HepG2 (cell line): ENCODE measurements around the gene NOP14. TPM values are rescaled to one million over a fixed set of nuclear protein-coding genes. Genes with fewer than 3 reads are reported as not detected.

Experiments
- DMTF1 ChIP-seq: sonication (generic); formaldehyde crosslinking; IDR thresholded peaks from 2 replicates; pipeline ENCODE4 v1.4.0; 2020; ENCODE audit warnings: mild to moderate bottlenecking, missing genetic modification reagents
- GTF3A ChIP-seq: sonication (generic); formaldehyde crosslinking; conservative IDR thresholded peaks from 2 replicates; pipeline ENCODE4 v1.4.0; 2020; ENCODE audit warnings: mild to moderate bottlenecking, missing genetic modification reagents
- NFE2L1 ChIP-seq: sonication (generic); formaldehyde crosslinking; IDR thresholded peaks from 2 replicates; pipeline ENCODE4 v1.4.0; 2020; ENCODE audit warnings: missing genetic modification reagents, mild to moderate bottlenecking, borderline replicate concordance
- PHF21A ChIP-seq: sonication (generic); formaldehyde crosslinking; IDR thresholded peaks from 2 replicates; pipeline ENCODE4 v1.5.0; 2020; ENCODE audit warnings: mild to moderate bottlenecking, missing genetic modification reagents
- PITX1 ChIP-seq: sonication (generic); formaldehyde crosslinking; IDR thresholded peaks from 2 replicates; pipeline ENCODE4 v1.5.1; 2020; ENCODE audit warnings: mild to moderate bottlenecking, missing genetic modification reagents
- RORA ChIP-seq: sonication (generic); formaldehyde crosslinking; IDR thresholded peaks from 2 replicates; pipeline ENCODE4 v1.5.0; 2020; ENCODE audit warnings: mild to moderate bottlenecking, missing genetic modification reagents, moderate library complexity
- SMAD3 ChIP-seq: sonication (generic); formaldehyde crosslinking; IDR thresholded peaks from 2 replicates; pipeline ENCODE4 v1.4.0; 2020; ENCODE audit warnings: missing genetic modification reagents
- ZBTB26 ChIP-seq: IDR thresholded peaks from 2 replicates; pipeline ENCODE4 v1.6.1; 2016; ENCODE audit warnings: missing compliant biosample characterization, missing genetic modification reagents, borderline replicate concordance
- ZEB1 ChIP-seq: IDR thresholded peaks from 2 replicates; pipeline ENCODE4 v1.6.1; 2012; ENCODE audit warnings: mild to moderate bottlenecking, low read depth, inconsistent platforms; ENCODE audit not compliant: insufficient replicate concordance
- ZFP36L1 ChIP-seq: sonication (generic); formaldehyde crosslinking; IDR thresholded peaks from 2 replicates; pipeline ENCODE4 v1.8.0; 2022; ENCODE audit warnings: mild to moderate bottlenecking, missing genetic modification reagents, moderate library complexity
- ZNF280D ChIP-seq: sonication (generic); formaldehyde crosslinking; IDR thresholded peaks from 2 replicates; pipeline ENCODE4 v1.5.1; 2020; ENCODE audit warnings: mild to moderate bottlenecking, missing genetic modification reagents
- ZNF570 ChIP-seq: sonication (generic); formaldehyde crosslinking; IDR thresholded peaks from 2 replicates; pipeline ENCODE4 v1.4.0; 2020; ENCODE audit warnings: mild to moderate bottlenecking, missing genetic modification reagents, borderline replicate concordance
- ZNF781 ChIP-seq: sonication (generic); formaldehyde crosslinking; IDR thresholded peaks from 2 replicates; pipeline ENCODE4 v1.5.1; 2020; ENCODE audit warnings: borderline replicate concordance, mild to moderate bottlenecking, missing genetic modification reagents; ENCODE audit errors: not compliant biosample characterization
- ZNF83 ChIP-seq: sonication (generic); formaldehyde crosslinking; IDR thresholded peaks from 2 replicates; pipeline ENCODE4 v1.4.0; 2020; ENCODE audit warnings: missing genetic modification reagents, mild to moderate bottlenecking, borderline replicate concordance
- ZSCAN5A ChIP-seq: sonication (generic); formaldehyde crosslinking; IDR thresholded peaks from 2 replicates; pipeline ENCODE4 v1.8.0; 2022; ENCODE audit warnings: mild to moderate bottlenecking, missing genetic modification reagents, borderline replicate concordance
- polyA plus RNA-seq, 8 experiments: library from polyadenylated mRNA; depleted of rRNA in 3 of 8; stranded (reverse) in 7 of 8; unstranded in 1 of 8; fragments of >200 nt; fragmentation: Illumina TruSeq in 4 of 8; extraction: Trizol in 4 of 8; gene quantifications; 2 replicates each; pipeline versions ENCODE4 v1.2.1 to v1.2.3, GENCODE V29; 2011 to 2016; ENCODE audit warnings: low read depth in 4 of 8, missing spikeins in 1 of 8, mixed read lengths in 1 of 8; ENCODE audit not compliant: insufficient read depth in 1 of 8
- total RNA-seq, 5 experiments: library from RNA; depleted of rRNA; stranded (reverse); fragments of >200 nt; fragmentation: Illumina TruSeq; extraction: Trizol; gene quantifications; 2 replicates each; pipeline ENCODE4 v1.2.3, GENCODE V29; 2016; ENCODE audit warnings: low read depth in 1 of 5
- TF ChIP-seq, protein P1 (sequence below): sonication (generic); formaldehyde crosslinking; IDR thresholded peaks from 2 replicates; pipeline ENCODE4 v1.4.0; 2020; ENCODE audit warnings: mild to moderate bottlenecking, missing genetic modification reagents, borderline replicate concordance
- TF ChIP-seq, protein P2 (sequence below): sonication (generic); formaldehyde crosslinking; IDR thresholded peaks from 2 replicates; pipeline ENCODE4 v1.5.0; 2020; ENCODE audit warnings: missing genetic modification reagents

NOP14 gene
- total and polyA plus RNA-seq, 2 of the 13 experiments (the other 11 are each of a cell fraction or from before 2014, with no cell fraction given): 6.9 to 47.9 TPM

GRCh38 chr4:2962614-2963174 lies 512 bp downstream of the NOP14 start (continued):
- TF ChIP-seq ZBTB26 (CRISPR knock-in tag) (no peak), NFE2L1 (CRISPR knock-in tag) (0 out of 2 replicates have a peak, but pooled peaks have one; percentile 62), RORA (CRISPR knock-in tag) (0 out of 2 replicates have a peak, but pooled peaks have one; percentile 41), PITX1 (CRISPR knock-in tag) (no peak), ZFP36L1 (CRISPR knock-in tag) (no peak), ZEB1 (no peak), ZNF570 (CRISPR knock-in tag) (0 out of 2 replicates have a peak, but pooled peaks have one; percentile 74), DMTF1 (CRISPR knock-in tag) (no peak; the same call in 1 of the 2 replicates), ZSCAN5A (CRISPR knock-in tag) (no peak), SMAD3 (CRISPR knock-in tag) (no peak), ZNF280D (CRISPR knock-in tag) (0 out of 2 replicates have a peak, but pooled peaks have one; percentile 6), ZNF781 (CRISPR knock-in tag) (peak; percentile 22), PHF21A (CRISPR knock-in tag) (peak; percentile 15; the same call in 1 of the 2 replicates), ZNF83 (CRISPR knock-in tag) (no peak), GTF3A (0 out of 2 replicates have a peak, but pooled peaks have one; percentile 73)
- TF ChIP-seq, protein P1, sequence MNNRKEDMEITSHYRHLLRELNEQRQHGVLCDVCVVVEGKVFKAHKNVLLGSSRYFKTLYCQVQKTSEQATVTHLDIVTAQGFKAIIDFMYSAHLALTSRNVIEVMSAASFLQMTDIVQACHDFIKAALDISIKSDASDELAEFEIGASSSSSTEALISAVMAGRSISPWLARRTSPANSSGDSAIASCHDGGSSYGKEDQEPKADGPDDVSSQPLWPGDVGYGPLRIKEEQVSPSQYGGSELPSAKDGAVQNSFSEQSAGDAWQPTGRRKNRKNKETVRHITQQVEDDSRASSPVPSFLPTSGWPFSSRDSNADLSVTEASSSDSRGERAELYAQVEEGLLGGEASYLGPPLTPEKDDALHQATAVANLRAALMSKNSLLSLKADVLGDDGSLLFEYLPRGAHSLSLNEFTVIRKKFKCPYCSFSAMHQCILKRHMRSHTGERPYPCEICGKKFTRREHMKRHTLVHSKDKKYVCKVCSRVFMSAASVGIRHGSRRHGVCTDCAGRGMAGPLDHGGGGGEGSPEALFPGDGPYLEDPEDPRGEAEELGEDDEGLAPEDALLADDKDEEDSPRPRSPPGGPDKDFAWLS: 0 out of 2 replicates have a peak, but pooled peaks have one; percentile 24
- TF ChIP-seq, protein P2, sequence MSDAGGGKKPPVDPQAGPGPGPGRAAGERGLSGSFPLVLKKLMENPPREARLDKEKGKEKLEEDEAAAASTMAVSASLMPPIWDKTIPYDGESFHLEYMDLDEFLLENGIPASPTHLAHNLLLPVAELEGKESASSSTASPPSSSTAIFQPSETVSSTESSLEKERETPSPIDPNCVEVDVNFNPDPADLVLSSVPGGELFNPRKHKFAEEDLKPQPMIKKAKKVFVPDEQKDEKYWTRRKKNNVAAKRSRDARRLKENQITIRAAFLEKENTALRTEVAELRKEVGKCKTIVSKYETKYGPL (CRISPR knock-in tag): no peak
